Activated CD4-positive, alpha-beta T cell treated with anti-CD3 and anti-CD28 coated beads, Interleukin-2, amount 10 ng/mL, durations not matched to agents 7 days and 5 days (primary cell): Measurements from ENCODE around the gene MICALL1. TPM values are rescaled to one million over a fixed set of nuclear protein-coding genes. Genes with fewer than 3 reads are reported as not detected.
"Not testable (repeated sequence)": the region's sequence is repeated elsewhere in the genome, so short reads cannot be mapped to it uniquely, and the experiment has no call there.

Experiments used
- CTCF ChIA-PET: fragments of 350-600 bp; sonication (Branson Sonifier 250); formaldehyde crosslinking; loops from one replicate; lab custom pipeline; 2021; ENCODE audit warnings: antibody characterized with exemption; lab: Charles Lee
- POLR2A ChIA-PET: fragments of 350-600 bp; sonication (Branson Sonifier 250); formaldehyde crosslinking; loops from one replicate; lab custom pipeline; 2021; ENCODE audit warnings: antibody characterized with exemption; lab: Charles Lee
- DNase-seq: peaks from one replicate; pipeline ENCODE4 v3.0.0-alpha.2; 2020
- H3K27ac Mint-ChIP-seq: one replicate; pipeline ENCODE4 v1.8.0; 2021; ENCODE audit warnings: mild to moderate bottlenecking, moderate library complexity, mixed read lengths
- H3K27me3 Mint-ChIP-seq: one replicate; pipeline ENCODE4 v1.8.0; 2021; ENCODE audit warnings: mixed read lengths
- H3K36me3 Mint-ChIP-seq: one replicate; pipeline ENCODE4 v1.8.0; 2021; ENCODE audit warnings: low read depth, mixed read lengths
- H3K4me1 Mint-ChIP-seq: one replicate; pipeline ENCODE4 v1.8.0; 2021; ENCODE audit warnings: mixed read lengths
- H3K4me3 Mint-ChIP-seq: one replicate; pipeline ENCODE4 v1.8.0; 2021; ENCODE audit warnings: mild to moderate bottlenecking, moderate library complexity, mixed read lengths
- H3K9me3 Mint-ChIP-seq: one replicate; pipeline ENCODE4 v1.8.0; 2021; ENCODE audit warnings: mixed read lengths
- total RNA-seq, 2 experiments: library from RNA; stranded (reverse); gene quantifications; one replicate each; pipeline ENCODE4 v1.2.3, GENCODE V29; 2021

MICALL1 gene
- total RNA-seq, 2 experiments from 2014 or later, result 27.6 to 30.7 TPM

GRCh38 chr22:37940698-37941376, 34.7 kb downstream of the MICALL1 start:
- POLR2A ChIA-PET, result no interaction called here

GRCh38 chr22:37942133-37942532, 36.0 kb downstream of the MICALL1 start:
- Mint-ChIP-seq H3K27ac (peak overlapping the region; percentile 19), H3K4me1 (peaks cover 1% of the 10 kb centered on the region), H3K27me3 (no peaks in the 10 kb centered on the region), H3K36me3 (peaks cover 1% of the 10 kb centered on the region), H3K9me3 (no peaks in the 10 kb centered on the region), H3K4me3 (no peak overlapping the region)
- ChIA-PET CTCF (interaction anchor here (0.6 to 1.4 kb wide), 2 partner anchors 12 to 487 kb away, joined by 3 to 5 read pairs; partner anchors contain the start of genes C22orf23 and POLR2F), POLR2A (no interaction called here)
- DNase-seq, result no peak

More at GRCh38 chr22:37940698-37941376, 34.7 kb downstream of the MICALL1 start:
- H3K36me3 Mint-ChIP-seq, result peaks cover 4% of the 10 kb centered on the region
- no peak for DNase-seq
- no peaks in the 10 kb centered on the region for H3K27me3 Mint-ChIP-seq
- H3K9me3 Mint-ChIP-seq, result no peaks in the 10 kb centered on the region
- peaks cover 1% of the 10 kb centered on the region for H3K4me1 Mint-ChIP-seq
- H3K27ac Mint-ChIP-seq, result no peak overlapping the region
- CTCF ChIA-PET, result interaction anchor here (0.6 to 1.2 kb wide), 3 partner anchors 62 to 269 kb away, joined by 3 read pairs; no protein-coding TSS in a partner anchor
- H3K4me3 Mint-ChIP-seq, result no peak overlapping the region

- CTCF ChIA-PET, result interaction anchor here (0.7 kb wide), 1 partner anchor 9 kb away, joined by 3 read pairs; no protein-coding TSS in a partner anchor
- Mint-ChIP-seq H3K27me3 (no peaks in the 10 kb centered on the region), H3K9me3 (no peaks in the 10 kb centered on the region), H3K36me3 (peaks cover 1% of the 10 kb centered on the region), H3K27ac (no peak overlapping the region), H3K4me1 (peaks cover 1% of the 10 kb centered on the region), H3K4me3 (no peak overlapping the region)
- POLR2A ChIA-PET, result no interaction called here
- no peak for DNase-seq
Measured at GRCh38 chr22:37943136-37943824, 37.2 kb downstream of the MICALL1 start.

- peaks cover 1% of the 10 kb centered on the region for H3K4me1 Mint-ChIP-seq
- POLR2A ChIA-PET, result no interaction called here
Measured at GRCh38 chr22:37943825-37944198, 37.7 kb downstream of the MICALL1 start.

GRCh38 chr22:37944423-37944822, 38.3 kb downstream of the MICALL1 start:
- H3K4me3 Mint-ChIP-seq, H3K27me3 Mint-ChIP-seq, H3K27ac Mint-ChIP-seq, H3K9me3 Mint-ChIP-seq, DNase-seq, H3K36me3 Mint-ChIP-seq, H3K4me1 Mint-ChIP-seq, POLR2A ChIA-PET: not testable (repeated sequence)
- CTCF ChIA-PET, result interaction anchor here (1.0 kb wide), 1 partner anchor 24 kb away, joined by 3 read pairs; no protein-coding TSS in a partner anchor

More at GRCh38 chr22:37943825-37944198, 37.7 kb downstream of the MICALL1 start:
- Mint-ChIP-seq H3K36me3 (peaks cover 1% of the 10 kb centered on the region), H3K27me3 (no peaks in the 10 kb centered on the region), H3K9me3 (no peaks in the 10 kb centered on the region), H3K27ac (no peak overlapping the region), H3K4me3 (no peak overlapping the region)
- DNase-seq, result no peak
- CTCF ChIA-PET, result interaction anchor here (0.7 kb wide), 1 partner anchor 10 kb away, joined by 3 read pairs; no protein-coding TSS in a partner anchor

- H3K4me3 Mint-ChIP-seq, H3K9me3 Mint-ChIP-seq, H3K27ac Mint-ChIP-seq, POLR2A ChIA-PET, H3K27me3 Mint-ChIP-seq, H3K36me3 Mint-ChIP-seq, DNase-seq, H3K4me1 Mint-ChIP-seq: not testable (repeated sequence)
- CTCF ChIA-PET, result interaction anchor here (1.4 kb wide), 2 partner anchors 13 to 16 kb away, joined by 3 read pairs; no protein-coding TSS in a partner anchor
Measured at GRCh38 chr22:37947142-37947795, 41.2 kb downstream of the MICALL1 start.

GRCh38 chr22:37951305-37951704, 45.2 kb downstream of the MICALL1 start:
- Mint-ChIP-seq H3K4me3 (no peak overlapping the region), H3K36me3 (peaks cover 3% of the 10 kb centered on the region)
- POLR2A ChIA-PET, result no interaction called here

GRCh38 chr22:37952629-37953028, 46.5 kb downstream of the MICALL1 start:
- H3K36me3 Mint-ChIP-seq, result peaks cover 15% of the 10 kb centered on the region
- CTCF ChIA-PET, POLR2A ChIA-PET: not testable (repeated sequence)

More at GRCh38 chr22:37951305-37951704, 45.2 kb downstream of the MICALL1 start:
- H3K9me3 Mint-ChIP-seq, result no peaks in the 10 kb centered on the region
- no peak for DNase-seq
- H3K27ac Mint-ChIP-seq, result no peak overlapping the region
- peaks cover 27% of the 10 kb centered on the region for H3K4me1 Mint-ChIP-seq
- CTCF ChIA-PET, result no interaction called here
- peaks cover 18% of the 10 kb centered on the region for H3K27me3 Mint-ChIP-seq

GRCh38 chr22:37953062-37953436, 47.0 kb downstream of the MICALL1 start:
- Mint-ChIP-seq H3K27ac (peak overlapping the region; percentile 94), H3K27me3 (peaks cover 18% of the 10 kb centered on the region), H3K36me3 (peaks cover 18% of the 10 kb centered on the region), H3K9me3 (no peaks in the 10 kb centered on the region), H3K4me3 (peak overlapping the region; percentile 100), H3K4me1 (peaks cover 27% of the 10 kb centered on the region)
- DNase-seq, result no peak
- ChIA-PET CTCF (interaction anchor here (1.5 to 2.1 kb wide), 3 partner anchors 11 to 71 kb away, joined by 3 to 8 read pairs (median 5); no protein-coding TSS in a partner anchor), POLR2A (no interaction called here)

More at GRCh38 chr22:37952629-37953028, 46.5 kb downstream of the MICALL1 start:
- H3K27ac Mint-ChIP-seq, H3K9me3 Mint-ChIP-seq, DNase-seq: not testable (repeated sequence)
- Mint-ChIP-seq H3K4me3 (peak overlapping the region; percentile 100), H3K4me1 (peaks cover 27% of the 10 kb centered on the region), H3K27me3 (peaks cover 18% of the 10 kb centered on the region)

- peak within 1 kb of the TSS; percentile 100 for H3K4me3 Mint-ChIP-seq
- CTCF ChIA-PET, result interaction anchor here (1.1 to 2.1 kb wide), 6 partner anchors 11 to 72 kb away, joined by 3 to 8 read pairs (median 4); no protein-coding TSS in a partner anchor
Measured at GRCh38 chr22:37953437-37954179, 47.5 kb downstream of the MICALL1 start, which contains the start of the genes C22orf23 and POLR2F. TSS of gene C22orf23 (minus strand) at chr22:37953601. CDS start at chr22:37953149, 452 bp downstream. TSS of gene POLR2F (plus strand) at chr22:37953699. CDS start at chr22:37953788, 89 bp downstream.

GRCh38 chr22:37954686-37955085, 48.6 kb downstream of the MICALL1 start:
- no peak overlapping the region for H3K27ac Mint-ChIP-seq
- peaks cover 18% of the 10 kb centered on the region for H3K27me3 Mint-ChIP-seq
- H3K4me1 Mint-ChIP-seq, result peaks cover 27% of the 10 kb centered on the region

More at GRCh38 chr22:37953437-37954179, 47.5 kb downstream of the MICALL1 start, which contains the start of the genes C22orf23 and POLR2F:
- Mint-ChIP-seq H3K9me3 (no peaks in the 10 kb centered on the region), H3K27me3 (peaks cover 18% of the 10 kb centered on the region), H3K27ac (peak within 1 kb of the TSS; percentile 94), H3K4me1 (peaks cover 27% of the 10 kb centered on the region), H3K36me3 (peaks cover 21% of the 10 kb centered on the region)
- peak; percentile 98 for DNase-seq
- POLR2A ChIA-PET, result interaction anchor here (0.6 kb wide), 2 partner anchors 110 to 278 kb away, joined by 3 to 6 read pairs; partner anchors contain the start of genes ANKRD54 and LGALS1

More at GRCh38 chr22:37954686-37955085, 48.6 kb downstream of the MICALL1 start:
- peak overlapping the region; percentile 100 for H3K4me3 Mint-ChIP-seq
- ChIA-PET POLR2A (no interaction called here), CTCF (interaction anchor here (0.7 to 2.1 kb wide), 11 partner anchors 9 to 985 kb away, joined by 3 to 8 read pairs (median 4); no protein-coding TSS in a partner anchor)
- no peaks in the 10 kb centered on the region for H3K9me3 Mint-ChIP-seq
- peaks cover 32% of the 10 kb centered on the region for H3K36me3 Mint-ChIP-seq
- DNase-seq, result no peak
